HepG2 (cell line): Measurements from ENCODE around the gene ALG14. TPM values are rescaled to one million over a fixed set of nuclear protein-coding genes. Genes with fewer than 3 reads are reported as not detected.
A peak's percentile ranks its signal among the peaks of the same experiment; 100 is the strongest.

Experiments used
- CBFB ChIP-seq: sonication (generic); formaldehyde crosslinking; IDR thresholded peaks from 2 replicates; pipeline ENCODE4 v1.4.0; 2020; ENCODE audit warnings: missing genetic modification reagents
- CEBPB ChIP-seq: IDR thresholded peaks from 2 replicates; pipeline ENCODE4 v1.6.1; 2011; ENCODE audit warnings: low read depth, low read length, improper control_type of control experiment, borderline replicate concordance
- ELF3 ChIP-seq: IDR thresholded peaks from 2 replicates; pipeline ENCODE4 v1.6.1; 2016; ENCODE audit warnings: missing genetic modification reagents, missing compliant biosample characterization
- IKZF1 ChIP-seq: fragments of 450-650 bp; IDR thresholded peaks from 2 replicates; pipeline ENCODE4 v1.7.1; 2016
- KDM5B ChIP-seq: sonication (generic); formaldehyde crosslinking; IDR thresholded peaks from 2 replicates; pipeline ENCODE4 v1.4.0; 2020; ENCODE audit warnings: missing genetic modification reagents, mild to moderate bottlenecking, borderline replicate concordance
- KLF6 ChIP-seq: IDR thresholded peaks from 2 replicates; pipeline ENCODE4 v1.8.0; 2016; ENCODE audit warnings: missing biosample characterization, missing genetic modification reagents
- KLF9 ChIP-seq: IDR thresholded peaks from 2 replicates; pipeline ENCODE4 v1.6.1; 2016; ENCODE audit warnings: low read depth
- NR2F1 ChIP-seq, 2 experiments: fragments of 450-650 bp in 1 of 2; formaldehyde crosslinking in 1 of 2; IDR thresholded peaks; 2 replicates each; pipeline versions ENCODE4 v1.5.0 to v1.6.1; 2016 to 2020; ENCODE audit warnings: mild to moderate bottlenecking in 1 of 2, missing compliant biosample characterization in 1 of 2, missing genetic modification reagents in 1 of 2, moderate library complexity in 1 of 2
- ONECUT2 ChIP-seq: sonication (generic); formaldehyde crosslinking; IDR thresholded peaks from 2 replicates; pipeline ENCODE4 v1.4.0; 2020; ENCODE audit warnings: missing genetic modification reagents
- PATZ1 ChIP-seq: sonication (generic); formaldehyde crosslinking; IDR thresholded peaks from 2 replicates; pipeline ENCODE4 v1.4.0; 2020; ENCODE audit warnings: missing genetic modification reagents
- PREB ChIP-seq: sonication (generic); formaldehyde crosslinking; IDR thresholded peaks from 2 replicates; pipeline ENCODE4 v1.4.0; 2020; ENCODE audit warnings: missing genetic modification reagents
- REL ChIP-seq: sonication (generic); formaldehyde crosslinking; conservative IDR thresholded peaks from 2 replicates; pipeline ENCODE4 v1.8.0; 2022; ENCODE audit warnings: mild to moderate bottlenecking, missing genetic modification reagents, moderate library complexity
- SALL1 ChIP-seq: sonication (generic); formaldehyde crosslinking; IDR thresholded peaks from 2 replicates; pipeline ENCODE4 v1.8.0; 2022; ENCODE audit warnings: mild to moderate bottlenecking, missing genetic modification reagents
- SKI ChIP-seq: fragments of 450-650 bp; IDR thresholded peaks from one replicate; pipeline ENCODE4 v1.6.1; 2018; ENCODE audit warnings: mild to moderate bottlenecking; ENCODE audit not compliant: partially characterized antibody
- SYNCRIP ChIP-seq: fragments of 200-400 bp; formaldehyde crosslinking; IDR thresholded peaks from 2 replicates; pipeline ENCODE4 v1.6.1; 2018; ENCODE audit warnings: mild to moderate bottlenecking, low read depth, low read length; ENCODE audit not compliant: insufficient read depth
- ZBTB26 ChIP-seq: IDR thresholded peaks from 2 replicates; pipeline ENCODE4 v1.6.1; 2016; ENCODE audit warnings: missing compliant biosample characterization, missing genetic modification reagents, borderline replicate concordance
- ZFP36L1 ChIP-seq: sonication (generic); formaldehyde crosslinking; IDR thresholded peaks from 2 replicates; pipeline ENCODE4 v1.8.0; 2022; ENCODE audit warnings: mild to moderate bottlenecking, missing genetic modification reagents, moderate library complexity
- ZFP62 ChIP-seq: sonication (generic); formaldehyde crosslinking; IDR thresholded peaks from 2 replicates; pipeline ENCODE4 v1.4.0; 2020; ENCODE audit warnings: missing genetic modification reagents
- ZNF138 ChIP-seq: sonication (generic); formaldehyde crosslinking; IDR thresholded peaks from 2 replicates; pipeline ENCODE4 v1.5.0; 2020; ENCODE audit warnings: mild to moderate bottlenecking, low read depth, missing genetic modification reagents
- ZNF264 ChIP-seq: sonication (generic); formaldehyde crosslinking; IDR thresholded peaks from 2 replicates; pipeline ENCODE4 v1.4.0; 2020; ENCODE audit warnings: missing genetic modification reagents
- ZNF331 ChIP-seq: sonication (generic); formaldehyde crosslinking; IDR thresholded peaks from 2 replicates; pipeline ENCODE4 v1.4.0; 2020; ENCODE audit warnings: missing genetic modification reagents
- ZNF335 ChIP-seq: sonication (generic); formaldehyde crosslinking; IDR thresholded peaks from 2 replicates; pipeline ENCODE4 v1.4.0; 2020; ENCODE audit warnings: missing genetic modification reagents
- ZNF362 ChIP-seq: sonication (generic); formaldehyde crosslinking; IDR thresholded peaks from 2 replicates; pipeline ENCODE4 v1.4.0; 2020; ENCODE audit warnings: missing genetic modification reagents, mild to moderate bottlenecking, borderline replicate concordance
- ZNF446 ChIP-seq: sonication (generic); formaldehyde crosslinking; IDR thresholded peaks from 2 replicates; pipeline ENCODE4 v1.5.0; 2020; ENCODE audit warnings: mild to moderate bottlenecking, missing genetic modification reagents
- ZNF564 ChIP-seq: sonication (generic); formaldehyde crosslinking; IDR thresholded peaks from 2 replicates; pipeline ENCODE4 v1.8.1; 2023; ENCODE audit warnings: mild to moderate bottlenecking, missing genetic modification reagents
- ZNF768 ChIP-seq: sonication (generic); formaldehyde crosslinking; IDR thresholded peaks from 2 replicates; pipeline ENCODE4 v1.4.0; 2020; ENCODE audit warnings: missing genetic modification reagents
- ZNF775 ChIP-seq: sonication (generic); formaldehyde crosslinking; IDR thresholded peaks from 2 replicates; pipeline ENCODE4 v1.4.0; 2020; ENCODE audit warnings: missing genetic modification reagents, mild to moderate bottlenecking, moderate library complexity, borderline replicate concordance
- ZNF781 ChIP-seq: sonication (generic); formaldehyde crosslinking; IDR thresholded peaks from 2 replicates; pipeline ENCODE4 v1.5.1; 2020; ENCODE audit warnings: borderline replicate concordance, mild to moderate bottlenecking, missing genetic modification reagents; ENCODE audit errors: not compliant biosample characterization
- ZSCAN21 ChIP-seq: sonication (generic); formaldehyde crosslinking; IDR thresholded peaks from 2 replicates; pipeline ENCODE4 v1.8.0; 2022; ENCODE audit warnings: mild to moderate bottlenecking, missing genetic modification reagents, moderate library complexity, borderline replicate concordance
- polyA plus RNA-seq, 8 experiments: library from polyadenylated mRNA; depleted of rRNA in 3 of 8; stranded (reverse) in 7 of 8; unstranded in 1 of 8; fragments of >200 nt; fragmentation: Illumina TruSeq in 4 of 8; extraction: Trizol in 4 of 8; gene quantifications; 2 replicates each; pipeline versions ENCODE4 v1.2.1 to v1.2.3, GENCODE V29; 2011 to 2016; ENCODE audit warnings: low read depth in 4 of 8, missing spikeins in 1 of 8, mixed read lengths in 1 of 8; ENCODE audit not compliant: insufficient read depth in 1 of 8
- total RNA-seq, 5 experiments: library from RNA; depleted of rRNA; stranded (reverse); fragments of >200 nt; fragmentation: Illumina TruSeq; extraction: Trizol; gene quantifications; 2 replicates each; pipeline ENCODE4 v1.2.3, GENCODE V29; 2016; ENCODE audit warnings: low read depth in 1 of 5

The ALG14 gene
- total and polyA plus RNA-seq, 2 of the 13 experiments (the other 11 are each of a cell fraction or from before 2014, with no cell fraction given), result 4.5 to 12.7 TPM

- TF ChIP-seq KDM5B (CRISPR knock-in tag), result no peak
- no peak for TF ChIP-seq KLF9 (CRISPR knock-in tag)
- TF ChIP-seq PATZ1, result no peak
- TF ChIP-seq ZNF446 (CRISPR knock-in tag), result no peak
- peak; percentile 97 for TF ChIP-seq NR2F1 (CRISPR knock-in tag; IDR thresholded peaks at IDR 0.05)
- TF ChIP-seq ZNF264 (CRISPR knock-in tag), result no peak
- no peak for TF ChIP-seq ZNF564 (CRISPR knock-in tag)
- no peak for TF ChIP-seq REL (CRISPR knock-in tag)
- TF ChIP-seq ZNF331 (CRISPR knock-in tag), result 0 out of 2 replicates have a peak, but pooled peaks have one; percentile 37
- no peak for TF ChIP-seq CBFB (CRISPR knock-in tag)
- no peak for TF ChIP-seq ZNF781 (CRISPR knock-in tag)
- TF ChIP-seq SYNCRIP, result no peak
- TF ChIP-seq ZNF775, result no peak
- 0 out of 2 replicates have a peak, but pooled peaks have one; percentile 32 for TF ChIP-seq SALL1 (CRISPR knock-in tag)
- no peak for TF ChIP-seq ZSCAN21 (CRISPR knock-in tag)
- no peak for TF ChIP-seq PREB
- TF ChIP-seq ZFP36L1 (CRISPR knock-in tag), result no peak
- TF ChIP-seq ZNF138 (CRISPR knock-in tag), result no peak
- no peak for TF ChIP-seq IKZF1
- peak; percentile 97 for TF ChIP-seq ZNF362
- TF ChIP-seq ZBTB26 (CRISPR knock-in tag), result no peak
- no peak for TF ChIP-seq SKI
- no peak for TF ChIP-seq ZFP62 (CRISPR knock-in tag)
- TF ChIP-seq CEBPB, result no peak
- no peak for TF ChIP-seq KLF6
- no peak for TF ChIP-seq ONECUT2
- TF ChIP-seq ZNF335, result no peak
- TF ChIP-seq ELF3 (CRISPR knock-in tag), result no peak; the same call in none of the 2 replicates
- TF ChIP-seq ZNF768 (CRISPR knock-in tag), result no peak
Measured at GRCh38 chr1:94961582-94961981, 111.2 kb downstream of the ALG14 start (continued).
